GM23338 (cell line): ENCODE results near the gene OR8K1. TPM values are rescaled to one million over a fixed set of nuclear protein-coding genes. Genes with fewer than 3 reads are reported as not detected.

ENCODE experiments used
- ATAC-seq: fragments of 200-7000 bp; cut with Tn5 transposase; 3 replicates; pipeline ENCODE4 v1.9.1; 2020
- DNase-seq: peaks from one replicate; pipeline ENCODE4 v3.0.0-alpha.2; 2015; ENCODE audit warnings: low spot score
- H2AFZ ChIP-seq: fragments of 200-600 bp; sonication (generic); 2 replicates; pipeline ENCODE4 v1.8.0; 2016; ENCODE audit warnings: antibody characterized with exemption, mild to moderate bottlenecking, moderate library complexity
- H3F3A ChIP-seq: fragments of 200-600 bp; sonication (generic); replicated peaks from 2 replicates; pipeline ENCODE4 v1.8.0; 2017; ENCODE audit warnings: antibody characterized with exemption, mixed run types, low read depth
- H3K27ac ChIP-seq: fragments of 200-600 bp; sonication (generic); 2 replicates; pipeline ENCODE4 v1.6.1; 2016; ENCODE audit warnings: low read depth
- H3K27me3 ChIP-seq: fragments of 200-600 bp; sonication (generic); 2 replicates; pipeline ENCODE4 v1.8.0; 2016; ENCODE audit warnings: mild to moderate bottlenecking, mixed run types, moderate library complexity; ENCODE audit not compliant: insufficient read depth
- H3K36me3 ChIP-seq: fragments of 200-600 bp; sonication (generic); 2 replicates; pipeline ENCODE4 v1.8.0; 2016; ENCODE audit warnings: mild to moderate bottlenecking; ENCODE audit not compliant: insufficient read depth
- H3K4me1 ChIP-seq: fragments of 200-600 bp; sonication (generic); 2 replicates; pipeline ENCODE4 v1.8.0; 2016; ENCODE audit warnings: mild to moderate bottlenecking, moderate library complexity; ENCODE audit not compliant: insufficient read depth
- H3K4me2 ChIP-seq: fragments of 200-600 bp; sonication (generic); 2 replicates; pipeline ENCODE4 v1.7.1; 2017; ENCODE audit warnings: mixed run types
- H3K4me3 ChIP-seq: fragments of 200-600 bp; sonication (generic); 2 replicates; pipeline ENCODE4 v1.6.1; 2016; ENCODE audit warnings: mixed run types
- H3K79me2 ChIP-seq: fragments of 200-600 bp; sonication (generic); replicated peaks from 2 replicates; pipeline ENCODE4 v1.8.0; 2017; ENCODE audit warnings: mild to moderate bottlenecking; ENCODE audit not compliant: insufficient read depth
- H3K9me2 ChIP-seq: fragments of 200-600 bp; sonication (generic); 2 replicates; pipeline ENCODE4 v1.8.0; 2017; ENCODE audit not compliant: insufficient read depth
- H4K20me1 ChIP-seq: fragments of 200-600 bp; sonication (generic); replicated peaks from 2 replicates; pipeline ENCODE4 v1.8.0; 2017; ENCODE audit warnings: mild to moderate bottlenecking; ENCODE audit not compliant: insufficient read depth
- H3K27ac Mint-ChIP-seq: 2 replicates; pipeline ENCODE4 v1.8.0; 2020; ENCODE audit warnings: inconsistent platforms, mild to moderate bottlenecking, moderate library complexity, mixed read lengths
- H3K27me3 Mint-ChIP-seq: 3 replicates; pipeline ENCODE4 v1.8.0; 2022; ENCODE audit warnings: low read depth, mild to moderate bottlenecking, moderate library complexity, mixed read lengths, inconsistent platforms; ENCODE audit not compliant: insufficient read depth, poor library complexity
- H3K36me3 Mint-ChIP-seq: 3 replicates; pipeline ENCODE4 v1.8.0; 2021; ENCODE audit warnings: low read depth, mild to moderate bottlenecking, inconsistent platforms, moderate library complexity, mixed read lengths
- H3K4me1 Mint-ChIP-seq: 3 replicates; pipeline ENCODE4 v1.8.0; 2020; ENCODE audit warnings: mild to moderate bottlenecking, inconsistent platforms, mixed read lengths
- H3K4me3 Mint-ChIP-seq: 3 replicates; pipeline ENCODE4 v1.8.0; 2021; ENCODE audit warnings: moderate library complexity, mild to moderate bottlenecking, inconsistent platforms, mixed read lengths
- H3K9me3 Mint-ChIP-seq: 3 replicates; pipeline ENCODE4 v1.8.0; 2020; ENCODE audit warnings: moderate library complexity, mild to moderate bottlenecking, inconsistent platforms, mixed read lengths
- CREB1 ChIP-seq: fragments of 250-450 bp; sonication (Bioruptor Pico); IDR thresholded peaks from 2 replicates; pipeline ENCODE4 v1.5.0; 2020; ENCODE audit warnings: low read depth, mild to moderate bottlenecking, moderate library complexity
- EZH2 ChIP-seq: fragments of 200-600 bp; sonication (generic); IDR thresholded peaks from one replicate; pipeline ENCODE4 v1.8.0; 2017; ENCODE audit warnings: antibody characterized with exemption, mild to moderate bottlenecking, low read depth; ENCODE audit not compliant: unreplicated experiment
- JUNB ChIP-seq: IDR thresholded peaks from one replicate; pipeline ENCODE4 v1.6.1; 2016; ENCODE audit warnings: antibody characterized with exemption; ENCODE audit not compliant: unreplicated experiment
- NANOG ChIP-seq: IDR thresholded peaks from 2 replicates; pipeline ENCODE4 v1.6.1; 2016; ENCODE audit warnings: antibody characterized with exemption, borderline replicate concordance
- POLR2AphosphoS5 ChIP-seq: IDR thresholded peaks from 2 replicates; pipeline ENCODE4 v1.6.1; 2016; ENCODE audit warnings: antibody characterized with exemption, low read depth
- STAT1 ChIP-seq: IDR thresholded peaks from one replicate; pipeline ENCODE4 v1.6.1; 2016; ENCODE audit warnings: antibody characterized with exemption; ENCODE audit not compliant: unreplicated experiment
- ZNF114 ChIP-seq: fragments of 250-450 bp; sonication (Bioruptor Pico); IDR thresholded peaks from 2 replicates; pipeline ENCODE4 v1.5.0; 2020; ENCODE audit warnings: mild to moderate bottlenecking, moderate library complexity
- polyA plus RNA-seq: library from polyadenylated mRNA; unstranded; fragments of >200 nt; fragmentation: Nextera tagmentation; extraction: Ambion mirVana; gene quantifications from 2 replicates; pipeline ENCODE4 v1.2.1, GENCODE V29; 2016
- total RNA-seq: library from RNA; depleted of rRNA; stranded (reverse); fragments of >200 nt; shearing (Covaris generic); gene quantifications from 2 replicates; pipeline ENCODE4 v1.2.3, GENCODE V29; 2014
- TF ChIP-seq, protein P1 (sequence below): IDR thresholded peaks from one replicate; pipeline ENCODE4 v1.6.1; 2018; ENCODE audit warnings: antibody characterized with exemption; ENCODE audit not compliant: unreplicated experiment
- TF ChIP-seq, protein P2 (sequence below): fragments of 250-450 bp; sonication (Bioruptor Pico); IDR thresholded peaks from 2 replicates; pipeline ENCODE4 v1.5.0; 2020; ENCODE audit warnings: mild to moderate bottlenecking, moderate library complexity

Gene OR8K1
- total and polyA plus RNA-seq, 2 experiments from 2014 or later, result not detected

DNA sequence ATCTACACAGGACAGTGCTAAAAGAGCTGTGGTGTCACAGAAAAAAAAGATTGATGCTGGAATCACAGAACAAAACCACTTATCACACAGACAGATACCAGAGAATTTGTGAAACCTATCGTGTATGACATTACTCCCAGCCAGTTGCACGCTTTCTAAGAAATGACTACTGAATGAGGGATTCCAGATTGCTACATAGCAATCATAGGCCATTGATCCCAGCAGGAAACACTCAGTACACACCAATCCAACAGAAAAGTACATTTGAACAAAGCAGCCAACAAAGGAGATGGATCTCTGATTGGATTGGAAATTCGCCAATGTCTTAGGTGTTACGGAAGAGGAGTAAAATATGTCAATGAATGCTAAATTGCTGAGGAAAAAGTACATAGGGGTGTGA is 48.9 kb upstream of the OR8K1 start:
- H2AFZ ChIP-seq, result no peak overlapping the region
- DNase-seq, result no peak
- no peak for TF ChIP-seq EZH2
- TF ChIP-seq ZNF114 (CRISPR knock-in tag), result no peak
- no peak for TF ChIP-seq NANOG
- TF ChIP-seq STAT1, result no peak
- no peak for TF ChIP-seq POLR2AphosphoS5
- no peak for TF ChIP-seq CREB1 (CRISPR knock-in tag)
- TF ChIP-seq JUNB, result no peak
- TF ChIP-seq, protein P1, sequence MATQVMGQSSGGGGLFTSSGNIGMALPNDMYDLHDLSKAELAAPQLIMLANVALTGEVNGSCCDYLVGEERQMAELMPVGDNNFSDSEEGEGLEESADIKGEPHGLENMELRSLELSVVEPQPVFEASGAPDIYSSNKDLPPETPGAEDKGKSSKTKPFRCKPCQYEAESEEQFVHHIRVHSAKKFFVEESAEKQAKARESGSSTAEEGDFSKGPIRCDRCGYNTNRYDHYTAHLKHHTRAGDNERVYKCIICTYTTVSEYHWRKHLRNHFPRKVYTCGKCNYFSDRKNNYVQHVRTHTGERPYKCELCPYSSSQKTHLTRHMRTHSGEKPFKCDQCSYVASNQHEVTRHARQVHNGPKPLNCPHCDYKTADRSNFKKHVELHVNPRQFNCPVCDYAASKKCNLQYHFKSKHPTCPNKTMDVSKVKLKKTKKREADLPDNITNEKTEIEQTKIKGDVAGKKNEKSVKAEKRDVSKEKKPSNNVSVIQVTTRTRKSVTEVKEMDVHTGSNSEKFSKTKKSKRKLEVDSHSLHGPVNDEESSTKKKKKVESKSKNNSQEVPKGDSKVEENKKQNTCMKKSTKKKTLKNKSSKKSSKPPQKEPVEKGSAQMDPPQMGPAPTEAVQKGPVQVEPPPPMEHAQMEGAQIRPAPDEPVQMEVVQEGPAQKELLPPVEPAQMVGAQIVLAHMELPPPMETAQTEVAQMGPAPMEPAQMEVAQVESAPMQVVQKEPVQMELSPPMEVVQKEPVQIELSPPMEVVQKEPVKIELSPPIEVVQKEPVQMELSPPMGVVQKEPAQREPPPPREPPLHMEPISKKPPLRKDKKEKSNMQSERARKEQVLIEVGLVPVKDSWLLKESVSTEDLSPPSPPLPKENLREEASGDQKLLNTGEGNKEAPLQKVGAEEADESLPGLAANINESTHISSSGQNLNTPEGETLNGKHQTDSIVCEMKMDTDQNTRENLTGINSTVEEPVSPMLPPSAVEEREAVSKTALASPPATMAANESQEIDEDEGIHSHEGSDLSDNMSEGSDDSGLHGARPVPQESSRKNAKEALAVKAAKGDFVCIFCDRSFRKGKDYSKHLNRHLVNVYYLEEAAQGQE, result no peak
- TF ChIP-seq, protein P2, sequence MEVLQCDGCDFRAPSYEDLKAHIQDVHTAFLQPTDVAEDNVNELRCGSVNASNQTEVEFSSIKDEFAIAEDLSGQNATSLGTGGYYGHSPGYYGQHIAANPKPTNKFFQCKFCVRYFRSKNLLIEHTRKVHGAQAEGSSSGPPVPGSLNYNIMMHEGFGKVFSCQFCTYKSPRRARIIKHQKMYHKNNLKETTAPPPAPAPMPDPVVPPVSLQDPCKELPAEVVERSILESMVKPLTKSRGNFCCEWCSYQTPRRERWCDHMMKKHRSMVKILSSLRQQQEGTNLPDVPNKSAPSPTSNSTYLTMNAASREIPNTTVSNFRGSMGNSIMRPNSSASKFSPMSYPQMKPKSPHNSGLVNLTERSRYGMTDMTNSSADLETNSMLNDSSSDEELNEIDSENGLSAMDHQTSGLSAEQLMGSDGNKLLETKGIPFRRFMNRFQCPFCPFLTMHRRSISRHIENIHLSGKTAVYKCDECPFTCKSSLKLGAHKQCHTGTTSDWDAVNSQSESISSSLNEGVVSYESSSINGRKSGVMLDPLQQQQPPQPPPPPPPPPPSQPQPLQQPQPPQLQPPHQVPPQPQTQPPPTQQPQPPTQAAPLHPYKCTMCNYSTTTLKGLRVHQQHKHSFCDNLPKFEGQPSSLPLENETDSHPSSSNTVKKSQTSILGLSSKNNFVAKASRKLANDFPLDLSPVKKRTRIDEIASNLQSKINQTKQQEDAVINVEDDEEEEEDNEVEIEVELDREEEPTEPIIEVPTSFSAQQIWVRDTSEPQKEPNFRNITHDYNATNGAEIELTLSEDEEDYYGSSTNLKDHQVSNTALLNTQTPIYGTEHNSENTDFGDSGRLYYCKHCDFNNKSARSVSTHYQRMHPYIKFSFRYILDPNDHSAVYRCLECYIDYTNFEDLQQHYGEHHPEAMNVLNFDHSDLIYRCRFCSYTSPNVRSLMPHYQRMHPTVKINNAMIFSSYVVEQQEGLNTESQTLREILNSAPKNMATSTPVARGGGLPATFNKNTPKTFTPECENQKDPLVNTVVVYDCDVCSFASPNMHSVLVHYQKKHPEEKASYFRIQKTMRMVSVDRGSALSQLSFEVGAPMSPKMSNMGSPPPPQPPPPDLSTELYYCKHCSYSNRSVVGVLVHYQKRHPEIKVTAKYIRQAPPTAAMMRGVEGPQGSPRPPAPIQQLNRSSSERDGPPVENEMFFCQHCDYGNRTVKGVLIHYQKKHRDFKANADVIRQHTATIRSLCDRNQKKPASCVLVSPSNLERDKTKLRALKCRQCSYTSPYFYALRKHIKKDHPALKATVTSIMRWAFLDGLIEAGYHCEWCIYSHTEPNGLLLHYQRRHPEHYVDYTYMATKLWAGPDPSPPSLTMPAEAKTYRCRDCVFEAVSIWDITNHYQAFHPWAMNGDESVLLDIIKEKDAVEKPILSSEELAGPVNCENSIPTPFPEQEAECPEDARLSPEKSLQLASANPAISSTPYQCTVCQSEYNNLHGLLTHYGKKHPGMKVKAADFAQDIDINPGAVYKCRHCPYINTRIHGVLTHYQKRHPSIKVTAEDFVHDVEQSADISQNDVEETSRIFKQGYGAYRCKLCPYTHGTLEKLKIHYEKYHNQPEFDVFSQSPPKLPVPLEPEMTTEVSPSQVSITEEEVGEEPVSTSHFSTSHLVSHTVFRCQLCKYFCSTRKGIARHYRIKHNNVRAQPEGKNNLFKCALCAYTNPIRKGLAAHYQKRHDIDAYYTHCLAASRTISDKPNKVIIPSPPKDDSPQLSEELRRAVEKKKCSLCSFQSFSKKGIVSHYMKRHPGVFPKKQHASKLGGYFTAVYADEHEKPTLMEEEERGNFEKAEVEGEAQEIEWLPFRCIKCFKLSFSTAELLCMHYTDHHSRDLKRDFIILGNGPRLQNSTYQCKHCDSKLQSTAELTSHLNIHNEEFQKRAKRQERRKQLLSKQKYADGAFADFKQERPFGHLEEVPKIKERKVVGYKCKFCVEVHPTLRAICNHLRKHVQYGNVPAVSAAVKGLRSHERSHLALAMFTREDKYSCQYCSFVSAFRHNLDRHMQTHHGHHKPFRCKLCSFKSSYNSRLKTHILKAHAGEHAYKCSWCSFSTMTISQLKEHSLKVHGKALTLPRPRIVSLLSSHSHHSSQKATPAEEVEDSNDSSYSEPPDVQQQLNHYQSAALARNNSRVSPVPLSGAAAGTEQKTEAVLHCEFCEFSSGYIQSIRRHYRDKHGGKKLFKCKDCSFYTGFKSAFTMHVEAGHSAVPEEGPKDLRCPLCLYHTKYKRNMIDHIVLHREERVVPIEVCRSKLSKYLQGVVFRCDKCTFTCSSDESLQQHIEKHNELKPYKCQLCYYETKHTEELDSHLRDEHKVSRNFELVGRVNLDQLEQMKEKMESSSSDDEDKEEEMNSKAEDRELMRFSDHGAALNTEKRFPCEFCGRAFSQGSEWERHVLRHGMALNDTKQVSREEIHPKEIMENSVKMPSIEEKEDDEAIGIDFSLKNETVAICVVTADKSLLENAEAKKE (CRISPR knock-in tag), result no peak
- Mint-ChIP-seq H3K4me3 (no peak overlapping the region), H3K27ac (no peak overlapping the region), H3K36me3 (no peaks in the 10 kb centered on the region), H3K27me3 (no peaks in the 10 kb centered on the region), H3K9me3 (no peaks in the 10 kb centered on the region), H3K4me1 (peaks cover 3% of the 10 kb centered on the region; the same call in 1 of the 3 replicates)
- H3K27me3 ChIP-seq, result no peaks in the 10 kb centered on the region
- no peak for ATAC-seq
- no peak overlapping the region for H3K27ac ChIP-seq
- no peaks in the 10 kb centered on the region for H4K20me1 ChIP-seq
- H3K4me3 ChIP-seq, result no peak overlapping the region
- H3F3A ChIP-seq, result no peaks in the 10 kb centered on the region
- H3K36me3 ChIP-seq, result no peaks in the 10 kb centered on the region
- no peak overlapping the region for H3K4me2 ChIP-seq
- no peaks in the 10 kb centered on the region for H3K4me1 ChIP-seq
- no peaks in the 10 kb centered on the region for H3K79me2 ChIP-seq
- H3K9me2 ChIP-seq, result no peaks in the 10 kb centered on the region
